ENCODE measurements around the gene ABCA2.
"Not testable (repeated sequence)": the region's sequence is repeated elsewhere in the genome, so short reads cannot be mapped to it uniquely, and the experiment has no call there.

Gene ABCA2

DNA sequence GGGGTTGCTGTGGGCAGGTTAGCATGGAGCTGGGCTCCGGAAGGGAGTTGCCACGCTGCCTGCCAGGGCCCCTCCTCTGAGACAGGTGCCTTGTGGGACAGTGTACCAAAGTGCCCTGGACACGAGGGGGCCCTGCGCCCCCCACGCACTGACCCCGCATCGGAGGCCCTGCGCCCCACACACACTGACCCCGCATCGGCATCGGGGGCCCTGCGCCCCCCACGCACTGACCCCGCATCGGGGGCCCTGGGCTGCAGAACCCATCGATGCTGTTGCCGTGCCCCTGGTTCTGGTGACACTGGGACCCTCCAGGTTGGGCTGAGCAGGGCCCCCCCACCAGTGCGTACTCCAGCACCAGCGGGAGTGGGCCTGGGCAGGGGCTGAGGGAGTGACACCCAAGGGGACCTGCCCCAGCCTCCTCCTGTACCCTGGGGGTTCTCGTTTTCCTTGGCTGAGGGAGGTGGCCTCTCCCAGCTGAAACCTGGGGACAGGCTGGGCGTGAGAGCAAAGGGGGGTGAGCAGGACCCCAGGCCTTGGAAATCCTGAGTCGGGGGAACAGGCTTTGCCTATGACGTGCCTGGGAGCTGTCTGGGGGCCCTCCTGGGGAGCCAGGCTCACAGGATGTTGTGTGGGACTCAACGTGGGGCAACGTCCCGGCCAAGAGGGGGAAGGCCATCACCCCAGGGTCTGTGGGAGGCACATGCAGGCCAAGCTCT lies 35.4 kb upstream of the ABCA2 start:
- DNase-seq (ENCODE audit: low read depth, low spot score) = no peak

DNA sequence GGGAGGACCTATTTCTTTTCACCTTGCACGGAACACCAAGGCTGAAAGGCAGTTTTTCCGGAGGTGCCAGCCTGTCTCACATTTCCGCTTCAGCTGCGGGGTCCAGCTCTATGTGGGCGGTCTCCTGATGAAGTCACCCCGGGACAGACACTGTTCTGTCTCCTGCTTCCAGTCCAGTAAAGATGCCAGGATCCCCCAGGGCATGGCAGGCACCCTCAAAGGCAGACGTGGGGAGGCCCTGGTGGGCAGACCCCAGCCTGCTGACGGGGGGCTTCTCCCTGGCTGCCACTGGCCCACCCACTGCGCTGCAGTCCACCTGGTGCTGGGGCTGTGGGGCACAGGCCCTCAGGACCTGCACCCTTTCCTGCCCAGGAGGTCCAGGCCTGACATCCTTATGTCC lies 34.8 kb upstream of the ABCA2 start:
- DNase-seq (ENCODE audit: low read depth, low spot score) = not testable (repeated sequence)

DNA sequence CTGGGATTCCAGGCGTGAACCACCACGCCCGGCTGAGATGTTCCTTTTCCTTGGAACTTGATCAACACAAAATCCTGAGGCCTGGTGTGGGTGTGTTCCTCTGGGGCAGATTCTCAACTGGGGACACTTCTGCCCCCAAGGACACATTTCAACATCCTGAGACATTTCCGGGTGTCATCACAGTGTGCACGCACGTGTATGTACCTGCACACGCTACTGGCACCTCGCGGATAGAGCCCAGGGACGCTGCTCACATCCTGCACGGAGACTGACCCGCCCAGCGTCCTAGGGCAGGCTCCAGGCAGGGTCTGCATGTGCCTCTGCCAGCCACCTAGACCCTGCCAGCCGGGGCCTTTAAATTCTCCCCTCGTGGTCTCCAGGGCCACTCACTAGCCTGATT lies 34.3 kb upstream of the ABCA2 start:
- DNase-seq (ENCODE audit: low read depth, low spot score) = no peak

DNA sequence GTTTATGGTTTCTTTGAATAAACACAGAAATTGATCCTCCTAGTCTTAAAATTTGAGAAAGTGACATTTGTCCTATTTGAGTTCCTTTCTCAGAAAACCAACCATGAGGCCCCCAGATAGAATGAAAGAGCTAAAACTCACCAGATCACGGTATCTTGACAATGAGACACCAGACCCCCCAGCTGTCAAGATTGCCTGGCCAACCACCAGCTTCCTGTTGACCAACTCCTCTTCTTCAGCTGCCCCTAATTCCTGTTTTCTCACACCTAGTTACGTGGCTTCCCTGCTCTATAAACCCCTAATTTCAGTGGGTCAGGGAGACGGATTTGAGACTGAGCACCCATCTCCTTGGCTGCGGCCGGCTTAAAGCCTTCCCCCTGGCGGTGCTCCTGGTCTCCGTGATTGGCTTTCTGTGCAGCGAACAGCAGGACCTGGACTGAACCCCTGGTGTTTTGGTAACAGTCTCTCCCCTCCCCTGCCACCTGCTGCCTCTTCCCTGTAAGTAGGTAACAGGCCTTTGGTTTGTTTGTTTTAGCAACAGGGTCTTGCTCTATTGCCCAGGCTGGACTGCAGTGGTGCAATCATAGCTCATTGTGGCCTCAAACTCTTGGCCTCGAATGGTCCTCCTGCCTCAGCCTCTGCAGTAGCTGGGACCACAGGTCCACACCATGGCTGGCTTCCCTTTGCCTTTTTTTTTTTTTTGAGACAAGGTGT lies 30.6 kb upstream of the ABCA2 start:
- no peak for DNase-seq (ENCODE audit: low read depth, low spot score)

DNA sequence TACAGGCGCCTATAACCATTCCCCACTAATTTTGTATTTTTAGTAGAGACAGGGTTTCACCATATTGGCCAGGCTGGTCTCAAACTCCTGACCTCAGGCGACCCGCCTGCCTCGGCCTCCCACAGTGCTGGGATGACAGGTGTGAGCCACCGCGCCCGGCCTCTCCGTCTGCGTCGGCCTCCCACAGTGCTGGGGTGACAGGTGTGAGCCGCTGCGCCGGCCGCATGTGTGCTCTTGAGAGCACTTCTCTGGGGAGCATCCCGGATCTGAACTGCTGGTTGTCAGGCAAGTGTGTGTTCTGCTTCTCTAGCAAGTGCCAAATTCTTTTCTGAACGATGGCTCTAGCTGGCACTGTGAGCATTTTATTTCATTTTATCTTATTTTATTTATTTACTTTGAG lies 29.5 kb upstream of the ABCA2 start:
- no peak for DNase-seq (ENCODE audit: low read depth, low spot score)

DNA sequence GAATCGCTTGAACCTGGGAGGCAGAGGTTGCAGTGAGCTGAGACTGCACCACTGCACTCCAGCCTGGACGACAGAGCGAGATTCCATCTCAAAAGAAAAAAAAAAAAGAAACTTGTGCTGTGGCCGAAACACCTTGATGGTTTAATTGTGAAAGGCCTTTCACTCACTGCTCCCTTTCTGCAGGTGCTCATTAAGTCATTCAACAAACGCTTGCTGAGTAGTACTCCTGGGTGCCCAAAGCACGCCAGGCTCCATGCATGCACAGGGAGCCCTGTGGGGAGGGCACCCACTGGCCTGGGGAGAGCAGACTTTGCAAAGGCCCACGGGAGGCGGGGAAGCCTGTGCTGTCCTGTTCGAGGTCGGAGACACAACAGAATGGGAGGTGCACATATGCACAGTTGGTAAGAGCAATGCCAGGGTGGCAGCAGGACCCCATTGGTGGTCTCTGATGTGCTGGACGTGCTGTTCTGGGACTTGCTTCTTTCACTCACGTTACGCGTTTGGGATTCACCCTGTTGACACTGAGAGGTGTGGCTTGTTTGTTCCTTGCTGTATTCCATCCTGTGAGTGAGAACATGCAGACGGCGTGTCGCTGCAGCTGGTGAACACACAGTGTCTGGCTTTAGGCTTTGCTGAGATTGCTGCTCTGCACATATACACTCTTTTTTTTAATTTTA lies 28.8 kb upstream of the ABCA2 start:
- no peak for DNase-seq (ENCODE audit: low read depth, low spot score)

DNA sequence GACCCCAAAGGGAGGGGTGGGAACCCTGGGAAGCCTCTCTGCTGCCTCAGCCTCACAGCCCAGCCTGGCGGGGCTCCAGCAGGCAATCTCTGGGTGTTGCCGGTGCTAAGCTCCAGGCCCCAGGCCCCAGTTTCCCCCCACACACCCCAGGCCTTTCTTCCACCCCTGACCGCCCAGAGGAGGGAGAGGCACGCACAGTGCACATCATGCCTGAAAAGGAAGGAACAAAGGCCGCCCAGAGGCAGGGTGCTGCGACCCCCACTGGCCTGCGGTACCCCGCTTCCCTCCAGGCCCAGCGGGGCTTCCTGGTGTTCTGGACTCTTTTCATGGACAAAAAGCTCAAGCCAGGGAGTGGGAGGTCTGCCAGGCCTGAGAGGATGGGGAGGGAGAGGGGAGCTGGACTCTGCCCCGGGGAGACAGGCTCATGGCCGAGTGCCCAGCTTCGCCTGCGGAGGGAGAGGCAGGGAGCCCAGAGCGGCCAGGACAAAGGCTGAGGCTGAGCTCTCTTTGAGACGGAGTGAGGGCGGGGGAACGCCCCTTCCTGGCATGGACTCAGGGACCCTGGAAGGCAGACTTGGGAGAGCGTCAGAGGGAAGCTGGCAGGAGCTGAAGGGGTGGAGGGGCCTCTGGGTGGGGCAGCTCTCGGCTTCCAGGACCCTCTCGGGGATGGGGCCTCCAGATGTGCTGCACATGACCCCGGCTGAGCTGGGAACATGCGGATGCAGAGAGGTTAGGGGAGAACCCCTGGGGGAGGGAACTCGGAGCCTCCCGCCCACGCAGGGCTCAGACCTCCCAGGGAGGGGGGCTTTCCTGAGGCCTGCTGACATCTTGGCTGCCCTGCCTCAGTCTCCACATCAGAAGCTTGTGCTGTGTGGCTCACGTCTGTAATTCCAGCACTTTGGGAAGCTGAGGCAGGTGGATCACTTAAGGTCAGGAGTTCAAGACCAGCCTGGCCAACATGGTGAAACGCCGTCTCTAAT lies 27.6 kb upstream of the ABCA2 start:
- DNase-seq (ENCODE audit: low read depth, low spot score) = no peak

DNA sequence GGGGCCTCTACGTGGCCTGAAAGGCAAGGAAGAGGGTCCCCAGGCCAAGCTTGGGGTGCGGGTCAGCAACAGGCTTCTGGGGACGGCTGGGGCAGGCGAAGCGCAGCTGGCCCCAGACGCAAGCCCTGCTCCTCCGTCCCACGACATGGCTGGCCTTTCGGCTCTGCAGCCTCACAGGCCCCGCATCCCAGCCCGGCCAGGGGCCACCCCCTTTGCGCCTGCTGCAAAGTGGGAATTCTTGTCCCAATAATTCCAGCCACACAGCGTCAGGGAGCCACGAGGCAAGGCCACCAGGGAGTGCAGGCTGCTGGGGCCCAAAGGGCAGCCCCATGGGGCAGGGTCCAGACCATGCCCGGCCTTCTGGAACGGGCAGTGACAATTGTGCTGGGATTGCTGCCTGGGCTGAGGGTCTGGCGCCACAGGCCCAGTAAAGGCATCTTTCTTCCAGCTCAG lies 26.9 kb upstream of the ABCA2 start:
- DNase-seq (ENCODE audit: low read depth, low spot score) = no peak

DNA sequence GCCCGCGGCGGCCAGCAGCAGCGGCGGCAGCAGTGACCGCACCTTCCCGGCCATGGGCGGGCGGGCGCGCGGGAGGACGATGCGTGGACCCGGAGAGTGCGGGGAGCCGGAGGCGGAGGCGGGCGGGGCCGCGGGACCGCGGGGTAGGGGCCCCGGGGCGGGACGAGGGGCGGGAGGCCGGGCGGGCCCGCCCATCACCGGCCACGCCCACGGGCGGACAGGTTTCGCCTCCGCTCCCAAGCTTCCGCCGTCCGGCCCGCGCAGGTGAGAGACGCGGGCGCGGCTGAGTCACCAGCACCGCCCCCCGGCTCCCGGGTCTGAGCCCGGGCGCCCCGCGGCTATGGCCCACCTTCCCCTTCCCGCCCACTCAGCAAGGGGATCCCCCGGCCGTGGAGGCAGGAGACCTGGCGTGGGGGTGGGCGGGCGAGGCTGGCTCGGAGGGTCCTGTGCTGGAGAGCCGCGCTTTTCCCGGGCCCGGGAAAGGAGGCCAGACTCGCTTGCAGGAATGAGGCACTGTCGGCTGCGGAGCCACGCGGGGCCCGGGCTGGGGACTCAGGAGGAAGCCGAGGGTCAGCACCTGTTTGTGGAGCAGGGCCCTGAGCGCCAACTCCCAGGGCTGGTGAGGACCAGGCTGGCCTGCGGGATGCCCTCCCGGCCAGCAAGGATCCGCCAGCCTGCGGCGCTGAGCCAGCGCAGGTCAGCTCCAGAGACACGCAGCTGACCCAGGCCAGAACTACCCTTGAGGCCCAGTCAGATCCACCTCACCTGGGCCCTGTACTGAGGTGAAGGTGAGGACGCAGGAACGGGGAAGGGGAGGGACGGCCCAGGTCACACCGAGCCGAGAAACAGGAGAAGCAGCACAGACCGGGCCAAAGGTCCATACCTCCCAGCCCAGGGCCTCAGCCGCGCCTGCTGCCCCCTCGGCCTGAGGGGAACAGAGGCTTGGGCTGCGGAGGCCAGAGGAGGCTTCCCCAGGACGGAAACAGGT lies 26.2 kb upstream of the ABCA2 start, which contains the start of gene ENTPD2:
TSS of gene ENTPD2 (minus strand) at position 118 of the 988 bp plus-strand sequence. CDS start at position 54, 64 bp downstream.
- DNase-seq (ENCODE audit: low read depth, low spot score) = no peak

DNA sequence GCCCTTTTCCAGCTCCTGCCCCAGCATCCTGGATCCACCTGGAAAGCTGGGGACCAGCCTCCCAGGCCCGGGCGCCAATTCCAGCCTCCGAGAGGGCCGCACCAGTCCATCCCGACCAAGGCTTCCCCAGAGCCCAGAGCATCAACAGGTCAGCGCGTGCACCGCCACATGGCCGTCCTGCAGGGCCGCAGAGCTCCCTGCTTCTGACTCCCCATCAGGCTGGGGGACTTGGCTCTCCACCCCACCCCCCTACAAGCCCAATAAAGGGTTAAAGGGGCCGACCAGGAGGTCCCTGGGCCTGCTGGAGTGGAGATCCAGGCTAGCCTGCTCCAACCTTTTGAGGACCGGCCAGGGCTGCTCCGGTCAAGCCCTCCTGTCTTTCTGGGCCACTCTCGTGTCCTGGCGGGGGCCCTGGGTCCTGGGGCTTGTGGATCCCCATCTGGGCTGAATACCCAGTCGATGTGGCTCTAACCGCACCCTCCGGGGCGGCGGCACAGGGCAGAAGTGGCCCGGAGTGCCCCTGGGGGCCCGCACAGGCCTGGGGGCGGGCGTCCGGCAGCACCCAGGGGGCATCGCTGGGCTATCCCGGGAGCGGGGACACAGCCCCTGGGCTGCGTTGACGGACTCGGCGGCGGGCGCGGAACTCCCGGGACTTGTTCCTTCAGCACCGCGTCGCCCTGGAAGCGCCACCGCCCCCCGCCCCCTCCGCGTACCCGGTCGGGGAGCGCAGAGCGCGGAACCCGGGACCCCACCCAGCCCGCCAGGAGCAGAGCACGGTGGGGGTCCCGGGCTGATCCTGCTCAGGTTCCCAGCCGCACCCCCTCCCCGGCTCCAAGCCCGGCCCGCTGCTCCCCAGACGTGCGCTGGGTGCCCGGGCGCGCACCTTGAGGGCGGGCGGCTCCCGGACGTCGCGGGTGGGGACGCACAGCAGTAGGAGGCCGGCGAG lies 25.2 kb upstream of the ABCA2 start:
- no peak for DNase-seq (ENCODE audit: low read depth, low spot score)

DNA sequence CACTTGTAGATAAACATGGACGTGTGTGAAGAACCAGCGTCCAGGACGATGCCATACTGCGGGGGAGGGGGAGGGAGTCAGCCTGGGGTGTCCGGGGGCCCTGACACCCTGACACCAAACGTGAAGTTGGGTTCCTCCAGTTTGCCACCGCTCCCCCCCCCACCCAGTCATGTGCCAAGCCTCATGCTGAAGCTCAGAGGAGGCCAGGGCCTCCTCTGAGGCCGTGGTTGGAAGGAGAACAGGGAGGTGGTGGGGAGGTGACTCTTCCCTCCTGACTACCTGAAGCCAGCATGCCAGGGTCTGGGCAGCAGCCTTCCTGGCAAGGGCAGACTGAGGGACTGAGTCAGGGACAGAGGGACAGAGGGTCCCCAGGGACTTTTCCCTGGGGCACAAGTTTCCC lies 24.3 kb upstream of the ABCA2 start:
- DNase-seq (ENCODE audit: low read depth, low spot score) = no peak

DNA sequence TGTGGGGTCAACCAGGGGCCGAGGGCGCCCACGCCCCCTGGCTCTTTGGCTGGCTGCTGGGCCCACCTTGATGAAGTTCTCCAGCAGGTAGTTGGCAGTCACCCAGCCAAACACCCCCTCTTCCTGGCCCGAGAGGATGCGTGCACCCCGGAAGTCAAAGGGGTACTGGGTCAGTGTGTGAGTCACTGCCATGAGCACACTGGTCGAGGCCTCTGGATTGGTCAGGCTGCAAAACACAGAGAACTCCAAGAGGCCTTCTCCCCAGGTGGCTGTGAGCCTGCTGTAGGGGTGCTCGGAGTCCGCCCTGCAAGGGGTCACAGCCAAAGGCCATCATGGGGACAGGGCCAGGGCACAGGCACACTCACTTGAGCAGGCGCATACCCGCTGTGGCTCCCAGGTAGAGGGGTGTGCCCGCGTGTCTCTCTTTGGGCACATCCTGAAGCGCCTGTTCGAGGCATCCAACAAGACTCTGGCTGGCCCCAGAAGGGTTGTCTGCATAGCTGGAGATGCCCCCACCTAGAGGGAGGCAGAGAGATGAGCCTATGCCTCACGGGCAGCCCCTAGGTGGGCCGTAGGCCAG lies 23.2 kb upstream of the ABCA2 start:
- no peak for DNase-seq (ENCODE audit: low read depth, low spot score)

DNA sequence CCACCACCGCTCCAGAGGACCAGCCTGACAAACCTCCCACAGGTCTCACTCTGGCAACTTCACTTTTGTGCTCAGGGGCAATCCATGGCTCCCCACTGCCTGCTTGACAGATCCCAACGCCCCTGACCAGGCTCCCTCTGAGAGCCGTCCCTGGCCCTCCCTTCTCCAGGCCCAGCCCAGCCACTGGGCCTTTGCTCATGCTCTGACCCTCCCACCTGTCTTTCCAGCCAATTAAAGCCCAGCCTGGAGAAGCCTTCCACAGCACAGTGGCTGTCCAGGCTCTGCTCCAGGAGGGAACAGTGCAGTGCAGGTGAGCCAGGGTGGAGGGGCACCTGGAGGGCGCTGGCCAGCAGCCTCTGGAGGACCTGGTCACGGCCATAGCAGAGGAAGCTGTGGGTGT lies 22.5 kb upstream of the ABCA2 start:
- no peak for DNase-seq (ENCODE audit: low read depth, low spot score)

DNA sequence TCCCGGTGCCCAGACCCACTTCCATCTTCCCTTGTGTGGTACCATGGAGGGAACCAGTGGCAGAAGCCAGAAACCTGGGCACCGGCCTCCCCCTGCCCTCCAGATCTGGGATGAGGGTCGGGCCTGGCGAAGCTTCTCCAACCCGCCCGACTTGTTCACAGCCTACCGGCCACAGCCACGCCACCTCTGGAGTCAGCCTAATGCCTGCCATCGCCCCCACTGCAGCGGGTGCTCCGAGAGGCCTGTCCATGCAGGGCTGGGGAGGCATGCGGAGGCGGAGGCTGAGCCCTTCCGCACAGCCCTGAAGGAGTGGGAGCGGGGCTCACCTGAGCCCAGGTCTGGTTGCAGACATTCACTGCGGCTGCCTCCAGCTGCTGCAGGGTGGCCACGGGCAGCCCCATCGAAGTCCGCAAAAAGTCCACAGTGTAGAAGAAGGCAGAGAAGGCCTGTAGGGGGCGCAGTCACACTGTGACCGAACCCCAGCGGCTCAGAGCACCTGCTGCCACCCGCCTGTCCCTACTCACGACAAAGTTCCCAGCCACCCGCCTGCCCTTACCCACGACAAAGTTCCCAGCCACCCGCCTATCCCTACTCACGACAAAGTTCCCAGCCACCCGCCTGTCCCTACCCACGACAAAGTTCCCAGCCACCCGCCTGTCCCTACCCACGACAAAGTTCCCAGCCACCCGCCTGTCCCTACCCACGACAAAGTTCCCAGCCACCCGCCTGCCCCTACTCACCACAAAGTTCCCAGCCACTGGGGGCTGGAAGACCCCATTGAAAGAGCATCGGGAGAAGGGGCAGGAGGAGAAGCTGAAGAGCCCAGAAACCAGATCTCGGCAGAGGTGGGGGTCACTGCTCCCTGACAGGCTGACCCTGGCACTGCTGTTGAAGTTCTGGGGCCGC lies 21.8 kb upstream of the ABCA2 start:
- DNase-seq (ENCODE audit: low read depth, low spot score) = no peak

DNA sequence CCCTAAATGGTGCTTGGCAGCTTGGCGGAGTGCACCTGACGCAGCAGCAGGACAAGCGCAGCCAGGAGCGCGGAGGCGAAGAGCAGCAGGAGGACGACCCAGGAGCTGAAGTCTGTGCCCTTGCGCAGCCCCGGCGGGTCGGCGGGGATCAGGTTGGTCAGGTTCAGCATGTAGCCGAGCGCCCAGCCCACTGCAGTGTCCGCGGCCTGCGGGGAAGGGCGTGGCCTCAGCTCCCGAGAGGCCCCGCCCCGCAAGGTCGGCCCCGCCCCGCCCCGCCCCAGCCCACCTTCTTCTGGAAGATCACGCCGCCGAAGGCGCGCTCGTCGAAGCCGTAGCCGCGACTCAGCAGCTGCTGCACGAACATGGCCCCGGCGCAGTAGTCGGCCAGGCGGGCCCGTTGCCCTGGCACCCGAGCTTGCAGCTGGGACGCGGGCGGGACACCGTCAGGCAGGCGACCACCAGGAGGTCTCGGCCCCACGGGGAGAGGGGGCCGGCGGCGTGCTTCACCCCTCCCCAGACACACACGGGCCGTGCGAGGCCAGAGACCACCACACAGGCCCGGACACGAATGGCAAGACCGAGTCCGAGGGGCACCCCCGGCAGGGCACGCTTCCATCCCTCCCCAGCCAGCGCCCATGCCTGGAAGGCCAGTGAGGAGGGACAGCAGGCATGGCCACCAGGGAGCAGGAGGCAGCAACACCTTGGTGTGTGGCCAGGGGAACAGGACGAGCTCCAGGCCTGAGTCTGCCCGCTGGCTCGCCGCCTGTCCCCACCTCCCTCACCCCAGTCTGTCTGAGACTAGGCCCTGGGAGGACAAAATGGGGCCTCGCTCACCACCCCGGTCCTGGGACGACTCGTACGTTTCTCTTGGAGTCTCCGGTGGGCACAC lies 20.9 kb upstream of the ABCA2 start:
- no peak for DNase-seq (ENCODE audit: low read depth, low spot score)

DNA sequence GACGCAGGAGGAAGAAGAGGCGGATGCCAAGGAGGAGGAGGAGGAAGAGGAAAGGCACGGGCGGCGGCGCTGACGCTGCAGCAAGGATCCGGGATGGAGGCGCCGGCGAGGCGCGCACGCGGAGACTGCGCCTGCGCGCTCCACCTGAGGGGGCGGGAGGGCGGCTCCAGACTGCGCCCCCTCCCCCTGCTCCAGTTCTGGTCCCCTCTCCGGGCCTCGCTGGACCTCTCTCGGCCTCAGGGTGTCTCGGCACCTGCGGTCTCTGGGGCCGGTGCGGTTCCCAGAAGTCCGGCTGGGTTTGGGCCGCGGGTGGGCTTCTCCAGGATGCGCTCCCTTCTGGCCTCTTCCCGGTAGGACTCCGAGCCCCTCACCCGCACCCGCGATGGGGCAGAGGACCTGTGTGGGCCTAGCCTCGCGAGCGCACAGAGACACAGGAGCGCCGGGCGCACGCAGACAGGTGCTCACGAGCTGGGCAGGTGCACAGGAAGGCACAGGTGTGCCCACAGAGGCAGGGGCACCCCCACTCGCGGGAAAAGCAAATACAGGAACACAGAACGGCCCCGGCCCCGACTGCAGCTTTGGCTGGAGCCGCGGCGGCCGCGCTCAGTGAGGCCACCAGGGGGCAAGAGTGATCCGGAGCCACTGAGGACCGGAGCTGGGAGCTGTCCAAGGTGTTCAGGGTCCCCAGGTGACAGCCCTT lies 18.2 kb upstream of the ABCA2 start, which contains the start of gene NPDC1:
TSS of gene NPDC1 (minus strand) at position 90 of the 700 bp plus-strand sequence. CDS start 188 bp downstream, outside the sequence.
- DNase-seq (ENCODE audit: low read depth, low spot score) = no peak
